Nephron progenitor cell (in vitro differentiated cells): ENCODE results near the gene OR2T11.
"Not testable (repeated sequence)": the region's sequence is repeated elsewhere in the genome, so short reads cannot be mapped to it uniquely, and the experiment has no call there.

ENCODE experiments used
- DNase-seq: peaks from one replicate; pipeline ENCODE4 v3.0.0; 2021
- H3K27ac Mint-ChIP-seq: 2 replicates; pipeline ENCODE4 v1.8.0; 2021; ENCODE audit warnings: mild to moderate bottlenecking, moderate library complexity, mixed read lengths
- H3K27me3 Mint-ChIP-seq: 2 replicates; pipeline ENCODE4 v1.8.0; 2021; ENCODE audit warnings: mild to moderate bottlenecking, low read depth, mixed read lengths; ENCODE audit not compliant: poor library complexity
- H3K36me3 Mint-ChIP-seq: 2 replicates; pipeline ENCODE4 v1.8.0; 2021; ENCODE audit warnings: low read depth, mixed read lengths
- H3K4me1 Mint-ChIP-seq: 2 replicates; pipeline ENCODE4 v1.8.0; 2021; ENCODE audit warnings: mixed read lengths
- H3K4me3 Mint-ChIP-seq: 2 replicates; pipeline ENCODE4 v1.8.0; 2021; ENCODE audit warnings: mild to moderate bottlenecking, moderate library complexity, mixed read lengths
- H3K9me3 Mint-ChIP-seq: 2 replicates; pipeline ENCODE4 v1.8.0; 2021; ENCODE audit warnings: mild to moderate bottlenecking, moderate library complexity, mixed read lengths
- TF ChIP-seq, protein P1 (sequence below): fragments of 200-600 bp; sonication (generic); IDR thresholded peaks from 2 replicates; pipeline ENCODE4 v1.5.0; 2021; ENCODE audit warnings: antibody characterized with exemption

Gene OR2T11, protein sequence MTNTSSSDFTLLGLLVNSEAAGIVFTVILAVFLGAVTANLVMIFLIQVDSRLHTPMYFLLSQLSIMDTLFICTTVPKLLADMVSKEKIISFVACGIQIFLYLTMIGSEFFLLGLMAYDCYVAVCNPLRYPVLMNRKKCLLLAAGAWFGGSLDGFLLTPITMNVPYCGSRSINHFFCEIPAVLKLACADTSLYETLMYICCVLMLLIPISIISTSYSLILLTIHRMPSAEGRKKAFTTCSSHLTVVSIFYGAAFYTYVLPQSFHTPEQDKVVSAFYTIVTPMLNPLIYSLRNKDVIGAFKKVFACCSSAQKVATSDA

DNA sequence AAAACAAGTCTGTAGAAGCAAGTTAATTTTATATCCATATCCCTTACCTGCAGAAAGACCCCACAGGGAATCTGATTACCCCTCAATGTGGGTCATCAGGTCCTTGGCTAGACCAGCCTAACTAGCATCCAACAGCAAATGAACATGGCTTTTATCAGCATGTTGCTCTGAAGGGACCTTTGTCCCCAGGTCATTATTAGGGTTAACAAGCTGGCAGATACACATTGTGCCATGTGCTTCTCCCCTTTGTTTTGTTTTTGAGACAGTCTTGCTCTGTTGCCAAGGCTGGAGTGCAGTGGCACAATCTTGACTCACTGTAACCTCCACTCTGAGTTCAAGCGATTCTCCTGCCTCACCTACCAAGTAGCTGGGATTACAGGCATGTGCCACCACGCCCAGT, at the start of gene OR2T11:
OR2T11 (minus strand) TSS at position 101 of the 400 bp plus-strand sequence. CDS start 7,963 bp downstream, outside the sequence.
- not testable (repeated sequence) for H3K9me3 Mint-ChIP-seq

DNA sequence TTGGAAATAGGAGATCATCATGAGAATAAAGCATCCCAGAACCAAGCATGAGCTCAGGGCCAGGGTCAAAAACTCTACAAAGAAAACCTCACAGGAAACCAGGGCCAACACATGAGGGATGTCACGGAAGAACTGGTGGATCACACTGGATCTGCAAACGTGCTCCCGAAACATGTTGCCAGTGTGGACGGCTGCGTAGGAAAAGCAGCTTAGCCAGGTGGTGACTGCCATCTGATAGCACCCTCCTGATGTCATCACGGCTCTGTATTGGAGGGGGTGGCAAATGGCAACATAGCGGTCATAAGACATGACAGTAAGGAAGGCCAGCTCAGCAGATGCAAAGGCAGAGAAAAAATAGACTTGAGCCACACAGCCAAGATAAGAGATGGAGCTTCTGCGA, 46.8 kb upstream of the OR2T11 start:
- Mint-ChIP-seq H3K36me3 (no peaks in the 10 kb centered on the region), H3K4me1 (no peaks in the 10 kb centered on the region), H3K4me3 (no peak overlapping the region), H3K27ac (no peak overlapping the region), H3K9me3 (peaks cover 64% of the 10 kb centered on the region), H3K27me3 (peaks cover 4% of the 10 kb centered on the region)
- DNase-seq, result no peak
- TF ChIP-seq, protein P1, sequence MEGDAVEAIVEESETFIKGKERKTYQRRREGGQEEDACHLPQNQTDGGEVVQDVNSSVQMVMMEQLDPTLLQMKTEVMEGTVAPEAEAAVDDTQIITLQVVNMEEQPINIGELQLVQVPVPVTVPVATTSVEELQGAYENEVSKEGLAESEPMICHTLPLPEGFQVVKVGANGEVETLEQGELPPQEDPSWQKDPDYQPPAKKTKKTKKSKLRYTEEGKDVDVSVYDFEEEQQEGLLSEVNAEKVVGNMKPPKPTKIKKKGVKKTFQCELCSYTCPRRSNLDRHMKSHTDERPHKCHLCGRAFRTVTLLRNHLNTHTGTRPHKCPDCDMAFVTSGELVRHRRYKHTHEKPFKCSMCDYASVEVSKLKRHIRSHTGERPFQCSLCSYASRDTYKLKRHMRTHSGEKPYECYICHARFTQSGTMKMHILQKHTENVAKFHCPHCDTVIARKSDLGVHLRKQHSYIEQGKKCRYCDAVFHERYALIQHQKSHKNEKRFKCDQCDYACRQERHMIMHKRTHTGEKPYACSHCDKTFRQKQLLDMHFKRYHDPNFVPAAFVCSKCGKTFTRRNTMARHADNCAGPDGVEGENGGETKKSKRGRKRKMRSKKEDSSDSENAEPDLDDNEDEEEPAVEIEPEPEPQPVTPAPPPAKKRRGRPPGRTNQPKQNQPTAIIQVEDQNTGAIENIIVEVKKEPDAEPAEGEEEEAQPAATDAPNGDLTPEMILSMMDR, result no peak

More for the DNA sequence above, at the start of gene OR2T11:
- not testable (repeated sequence) for H3K36me3 Mint-ChIP-seq, H3K4me1 Mint-ChIP-seq, H3K27ac Mint-ChIP-seq, DNase-seq, H3K4me3 Mint-ChIP-seq, H3K27me3 Mint-ChIP-seq

DNA sequence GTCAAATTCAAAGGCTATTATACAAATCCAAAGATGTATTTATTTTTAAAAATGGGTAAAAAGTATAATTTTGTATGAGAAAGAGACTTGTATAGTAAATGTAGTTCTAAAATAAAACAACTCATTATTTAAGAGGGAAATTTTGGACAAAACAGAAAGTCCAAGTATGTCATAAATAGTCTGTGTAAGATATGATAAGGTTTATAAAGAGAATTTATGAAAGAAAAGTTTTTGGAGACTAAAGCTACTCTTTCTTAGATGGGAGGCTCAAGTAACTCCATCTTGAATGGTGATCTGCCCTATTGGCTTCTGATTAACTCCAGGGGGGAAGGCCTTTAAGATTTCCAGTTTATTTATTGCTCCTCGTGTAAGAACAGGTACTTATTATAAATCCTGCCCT, 35.1 kb upstream of the OR2T11 start:
- H3K4me3 Mint-ChIP-seq, result no peak overlapping the region
- no peak overlapping the region for H3K27ac Mint-ChIP-seq
- H3K4me1 Mint-ChIP-seq, result no peaks in the 10 kb centered on the region
- no peaks in the 10 kb centered on the region for H3K27me3 Mint-ChIP-seq
- TF ChIP-seq, protein P1, result no peak
- DNase-seq, result no peak
- no peaks in the 10 kb centered on the region for H3K36me3 Mint-ChIP-seq
- peaks cover 54% of the 10 kb centered on the region for H3K9me3 Mint-ChIP-seq

DNA sequence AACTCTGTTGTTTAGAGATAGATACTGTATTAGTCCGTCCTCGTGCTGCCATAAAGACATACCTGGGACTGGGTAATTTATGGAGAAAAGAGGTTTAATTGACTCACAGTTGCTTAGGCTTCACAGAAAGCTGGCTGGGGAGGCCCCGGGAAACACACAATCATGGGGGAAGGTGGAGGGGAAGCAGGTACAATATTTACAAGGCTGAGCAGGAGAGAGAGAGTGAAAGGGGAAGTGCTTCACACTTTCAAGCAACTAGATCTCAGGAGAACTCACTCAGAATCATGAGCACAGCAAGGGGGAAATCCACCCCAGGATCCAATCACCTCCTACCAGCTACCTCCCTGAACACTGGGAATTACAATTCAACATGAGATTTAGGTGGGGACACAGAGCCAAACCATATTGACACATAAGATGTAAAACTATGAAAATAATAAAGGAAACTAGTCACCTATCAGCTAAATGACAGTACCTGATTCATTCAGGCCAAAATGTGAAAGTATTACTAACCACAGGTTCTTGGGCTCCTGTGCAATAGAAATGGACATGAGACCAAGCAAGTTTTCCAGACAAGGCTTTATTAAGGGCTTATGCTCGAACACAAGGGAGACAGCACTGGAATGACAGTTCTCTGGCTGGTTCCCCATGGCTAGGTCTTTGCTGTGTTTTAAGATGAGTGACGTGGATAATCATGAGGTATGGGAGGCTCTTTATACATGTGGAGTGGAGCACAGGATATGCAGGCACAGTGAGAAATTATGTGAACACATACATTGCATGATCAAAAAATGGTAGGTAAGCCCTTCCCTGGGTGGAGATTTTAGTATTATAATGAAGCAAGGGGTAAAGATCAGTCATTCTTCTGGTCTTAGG, 28.8 kb upstream of the OR2T11 start:
- not testable (repeated sequence) for H3K4me3 Mint-ChIP-seq, H3K36me3 Mint-ChIP-seq, H3K4me1 Mint-ChIP-seq, DNase-seq, H3K27ac Mint-ChIP-seq, H3K27me3 Mint-ChIP-seq
- H3K9me3 Mint-ChIP-seq, result peaks cover 75% of the 10 kb centered on the region

DNA sequence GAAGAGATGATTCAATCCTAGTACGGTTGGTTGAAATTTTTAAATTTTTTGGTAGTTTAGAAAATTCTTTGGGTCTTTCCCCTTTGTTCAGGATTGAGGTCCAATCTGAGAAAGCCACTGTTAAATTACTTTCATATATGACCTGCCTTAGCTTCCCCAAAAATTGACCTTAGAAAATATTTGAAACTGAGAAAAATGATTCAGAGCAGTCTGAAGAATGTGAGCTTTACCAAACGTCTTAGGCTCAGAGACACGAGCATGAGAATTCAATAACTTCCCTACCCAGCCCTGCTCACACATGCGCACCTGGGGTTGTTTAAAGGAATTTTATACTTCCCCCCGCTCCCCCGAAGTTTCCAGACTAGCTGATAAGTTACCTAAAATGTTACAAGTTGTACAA, 21.9 kb upstream of the OR2T11 start:
- not testable (repeated sequence) for H3K4me3 Mint-ChIP-seq, H3K27me3 Mint-ChIP-seq, H3K27ac Mint-ChIP-seq, H3K36me3 Mint-ChIP-seq, H3K4me1 Mint-ChIP-seq, DNase-seq
- H3K9me3 Mint-ChIP-seq, result peaks cover 47% of the 10 kb centered on the region

DNA sequence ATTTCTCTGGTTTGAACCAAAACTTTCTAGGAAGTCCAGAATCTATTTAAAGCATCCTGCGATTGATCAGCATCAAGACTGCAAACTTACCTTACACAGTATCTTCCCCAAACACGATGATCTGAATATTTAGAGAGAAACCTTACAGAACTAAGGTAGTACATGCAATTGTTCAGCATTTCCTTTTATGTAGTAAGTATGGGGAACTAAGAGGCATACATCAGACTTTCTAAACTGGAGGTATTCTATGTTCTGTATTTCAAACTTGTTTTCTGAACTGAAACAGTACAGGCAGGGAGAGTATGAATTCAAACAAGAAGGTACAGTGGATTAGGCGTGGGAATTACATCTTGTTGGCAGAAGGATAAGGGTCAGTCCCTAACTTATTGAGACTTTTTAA, 20.5 kb upstream of the OR2T11 start, which contains the start of gene OR2T27:
OR2T27 (minus strand) TSS at position 175 of the 400 bp plus-strand sequence. CDS start 4,644 bp downstream, outside the sequence.
- H3K27me3 Mint-ChIP-seq, H3K4me3 Mint-ChIP-seq, H3K27ac Mint-ChIP-seq, H3K4me1 Mint-ChIP-seq, DNase-seq, H3K36me3 Mint-ChIP-seq: not testable (repeated sequence)
- H3K9me3 Mint-ChIP-seq, result peaks cover 33% of the 10 kb centered on the region

DNA sequence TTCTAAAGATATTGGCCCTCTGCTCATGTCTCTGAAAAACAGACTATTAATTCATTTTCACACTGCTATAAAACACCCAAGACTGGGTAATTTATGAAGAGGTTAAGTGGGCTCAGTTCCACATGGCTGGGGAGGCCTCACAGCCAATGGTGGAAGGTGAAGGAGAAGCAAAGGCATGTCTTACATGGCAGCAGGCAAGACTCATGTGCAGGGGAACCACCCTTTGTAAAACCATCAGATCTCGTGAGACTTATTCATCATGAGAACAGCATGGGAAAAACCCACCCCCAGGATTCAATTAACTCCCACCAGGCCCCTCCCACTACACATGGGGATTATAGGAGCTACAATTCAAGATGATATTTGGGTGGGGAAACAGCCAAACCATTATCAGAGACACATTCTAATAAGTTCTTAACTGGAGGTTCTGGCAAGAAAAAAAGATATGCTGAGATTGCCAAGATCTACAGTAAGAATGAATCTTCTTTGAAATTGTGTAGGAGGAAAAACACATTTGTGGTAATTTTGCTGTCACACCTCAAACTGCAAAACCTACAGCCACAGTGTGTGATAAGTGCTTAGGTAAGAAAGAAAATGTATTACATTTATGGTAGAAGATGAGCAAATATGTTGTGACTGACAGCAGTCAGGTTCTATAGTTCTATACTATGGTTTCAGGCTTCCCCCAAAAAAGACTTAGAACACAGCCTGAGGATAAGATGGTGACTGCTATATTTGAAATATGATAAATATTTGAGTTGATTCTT, 14.1 kb upstream of the OR2T11 start:
- not testable (repeated sequence) for H3K4me1 Mint-ChIP-seq, H3K4me3 Mint-ChIP-seq, H3K36me3 Mint-ChIP-seq, H3K27me3 Mint-ChIP-seq, DNase-seq, H3K27ac Mint-ChIP-seq
- H3K9me3 Mint-ChIP-seq, result peaks cover 19% of the 10 kb centered on the region

DNA sequence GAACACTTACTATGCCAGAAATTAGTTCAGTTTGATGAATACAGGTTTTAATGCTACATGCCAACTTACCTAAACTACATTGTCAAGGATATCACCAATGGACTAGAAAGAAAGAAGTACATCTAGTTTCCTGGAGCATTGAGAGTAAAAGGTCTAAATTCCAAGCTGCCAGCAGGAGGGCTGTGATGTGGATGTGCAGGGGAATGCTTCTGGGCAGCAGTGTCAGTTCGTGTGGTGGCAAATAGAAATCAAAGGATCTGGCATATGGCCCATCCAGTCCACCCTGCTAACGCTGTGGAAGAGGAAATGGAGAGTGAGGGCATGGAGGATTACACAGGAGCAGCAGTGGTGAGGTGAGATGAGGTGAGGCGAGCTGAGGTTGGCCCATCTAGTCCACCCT, 10.3 kb upstream of the OR2T11 start, which contains the start of gene OR2T35:
OR2T35 (minus strand) TSS at position 101 of the 400 bp plus-strand sequence. CDS start 6,020 bp downstream, outside the sequence.
- not testable (repeated sequence) for H3K27ac Mint-ChIP-seq, DNase-seq, H3K36me3 Mint-ChIP-seq, H3K4me3 Mint-ChIP-seq, H3K4me1 Mint-ChIP-seq, H3K27me3 Mint-ChIP-seq
- peaks cover 15% of the 10 kb centered on the region for H3K9me3 Mint-ChIP-seq

DNA sequence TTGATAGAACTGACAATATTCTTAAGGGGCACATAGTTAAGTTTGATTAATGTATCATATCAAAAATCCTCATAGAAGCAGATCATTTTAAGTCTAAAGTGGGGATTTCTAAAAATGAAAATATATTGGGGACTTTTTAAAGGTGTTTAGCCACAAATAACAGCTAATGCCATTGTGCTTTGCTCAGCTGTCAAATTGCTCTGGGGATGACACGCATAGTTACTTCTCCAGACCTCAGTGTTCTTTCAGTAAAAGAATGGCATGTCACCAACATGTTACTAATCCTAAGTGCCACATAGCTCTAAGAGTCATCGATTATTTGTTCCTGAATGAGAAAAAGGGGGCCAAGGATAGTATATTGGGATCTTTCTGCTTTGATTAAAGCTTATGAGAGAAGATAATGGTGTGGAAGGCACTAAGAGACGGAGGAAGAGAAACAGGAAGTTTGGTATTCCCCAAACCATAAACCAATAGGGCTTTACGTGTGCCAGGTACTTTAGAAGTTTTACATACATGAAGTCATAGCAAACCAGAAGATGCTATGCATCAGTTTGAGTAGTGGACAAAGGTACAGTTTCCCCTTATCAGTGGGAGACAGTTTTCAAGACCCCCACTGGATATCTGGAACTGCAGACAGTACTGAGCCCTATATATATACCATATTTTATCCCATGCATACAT, 8.2 kb upstream of the OR2T11 start:
- H3K27me3 Mint-ChIP-seq, H3K36me3 Mint-ChIP-seq, H3K4me1 Mint-ChIP-seq, H3K4me3 Mint-ChIP-seq, H3K27ac Mint-ChIP-seq, DNase-seq, H3K9me3 Mint-ChIP-seq: not testable (repeated sequence)

DNA sequence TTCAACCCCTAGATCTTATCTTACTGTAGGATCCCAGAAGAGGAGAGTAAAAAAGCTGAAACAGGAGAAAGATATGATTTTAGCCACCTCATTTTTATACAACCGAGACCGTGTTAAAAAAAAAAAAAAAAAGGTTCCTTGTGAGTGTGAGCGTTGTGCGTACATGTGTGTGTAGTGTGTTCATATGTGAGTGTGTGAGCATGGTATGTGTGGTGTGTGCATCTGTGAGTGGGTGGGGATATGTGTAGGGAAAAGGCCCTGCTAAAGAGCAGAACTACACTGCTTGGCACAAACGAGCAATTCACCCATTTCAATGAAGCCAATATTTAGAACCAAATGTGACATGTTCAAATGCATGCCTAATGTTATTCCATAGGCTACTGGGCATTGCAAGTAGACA, 6.7 kb upstream of the OR2T11 start:
- not testable (repeated sequence) for H3K27ac Mint-ChIP-seq, H3K27me3 Mint-ChIP-seq, H3K36me3 Mint-ChIP-seq, H3K4me1 Mint-ChIP-seq, DNase-seq, H3K9me3 Mint-ChIP-seq, H3K4me3 Mint-ChIP-seq

DNA sequence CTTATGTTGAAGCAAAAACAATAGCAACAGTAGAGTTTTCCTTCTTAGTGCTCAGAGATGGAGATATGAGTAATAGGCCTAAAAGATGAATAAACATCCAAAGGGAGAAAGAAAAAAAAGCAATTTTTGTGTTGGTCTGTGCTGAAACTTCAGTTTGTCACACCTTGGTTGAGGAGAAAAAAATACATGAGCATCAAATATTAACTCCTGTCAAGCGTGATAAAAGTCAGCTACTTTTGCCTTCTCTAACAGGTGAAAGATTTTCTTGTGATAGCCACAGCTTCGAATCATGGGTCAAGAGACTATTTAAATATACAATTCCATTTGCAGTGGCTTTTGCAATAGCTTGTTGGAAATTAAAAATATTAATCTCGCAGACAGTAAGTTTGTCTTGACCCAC, 6.0 kb upstream of the OR2T11 start:
- not testable (repeated sequence) for H3K4me1 Mint-ChIP-seq, H3K36me3 Mint-ChIP-seq, H3K27me3 Mint-ChIP-seq, H3K4me3 Mint-ChIP-seq, H3K9me3 Mint-ChIP-seq, DNase-seq, H3K27ac Mint-ChIP-seq
